K562 (cell line): ENCODE data around the gene CLSTN2. TPM values are rescaled to one million over a fixed set of nuclear protein-coding genes. Genes with fewer than 3 reads are reported as not detected.

Experiments used
- ATAC-seq: fragments of 200-7000 bp; cut with Tn5 transposase; 3 replicates; pipeline ENCODE4 v1.9.1; 2020; ENCODE audit warnings: moderate library complexity
- BruUV-seq: library from RNA; stranded (reverse); fragments of 400-500 nt; replicated peaks from 2 replicates; lab custom pipeline; 2021; lab: Mats Ljungman, UMichigan
- CTCF ChIA-PET: fragments of 300-600 bp; formaldehyde crosslinking; extraction: SDS; loops from one replicate; lab custom pipeline; 2021; ENCODE audit warnings: low intra/inter-chr PET ratio; lab: Yijun Ruan, JAX
- POLR2A ChIA-PET: fragments of 300-600, 350-650 bp; sonication (Branson Sonifier 250); formaldehyde crosslinking; extraction: SDS; loops from one replicate; lab custom pipeline; 2021; ENCODE audit warnings: antibody characterized with exemption, inconsistent platforms; lab: Yijun Ruan, JAX
- DNase-seq, 4 experiments: peaks; one replicate each; pipeline versions ENCODE4 v3.0.0 to v3.0.0-alpha.2; 2011 to 2018; ENCODE audit warnings: low spot score in 3 of 4, mixed read lengths in 3 of 4; ENCODE audit errors: extremely low read depth in 1 of 4
- FAIRE-seq: peaks from 2 replicates; lab custom pipeline; 2011; peaks lifted over from hg19 to GRCh38; lab: Jason Lieb, UNC
- H2AFZ ChIP-seq: 2 replicates; pipeline ENCODE4 v1.6.0; 2011; ENCODE audit warnings: low read depth, low read length, control low read depth, inconsistent platforms
- H3K27ac ChIP-seq: fragments of 200-600 bp; 3 replicates; pipeline ENCODE4 v1.8.0; 2011; ENCODE audit warnings: low read depth, mild to moderate bottlenecking, control low read depth, inconsistent platforms, low read length, moderate library complexity, mixed read lengths; ENCODE audit errors: extremely low read depth
- H3K27me3 ChIP-seq, 2 experiments: fragments of 300-600 bp in 1 of 2; 2 replicates in 1 of 2; 3 replicates in 1 of 2; pipeline versions ENCODE4 v1.6.0 to v1.8.0; 2011; ENCODE audit warnings: inconsistent platforms in 2 of 2, low read length in 2 of 2, mild to moderate bottlenecking in 1 of 2, mixed read lengths in 1 of 2, moderate library complexity in 1 of 2; ENCODE audit not compliant: control insufficient read depth in 2 of 2, insufficient read depth in 2 of 2
- H3K36me3 ChIP-seq: fragments of 300-600 bp; 3 replicates; pipeline ENCODE4 v1.8.0; 2011; ENCODE audit warnings: mild to moderate bottlenecking, low read length, inconsistent platforms; ENCODE audit not compliant: control insufficient read depth, insufficient read depth
- H3K4me1 ChIP-seq, 2 experiments: fragments of 200-600 bp in 1 of 2; replicated peaks in 1 of 2; 2 replicates in 1 of 2; 3 replicates in 1 of 2; pipeline versions ENCODE4 v1.5.1 to v1.8.0; 2011; ENCODE audit warnings: inconsistent platforms in 2 of 2, low read length in 2 of 2, mild to moderate bottlenecking in 1 of 2, mixed read lengths in 1 of 2, moderate library complexity in 1 of 2; ENCODE audit not compliant: control insufficient read depth in 2 of 2, insufficient read depth in 2 of 2
- H3K4me2 ChIP-seq: 2 replicates; pipeline ENCODE4 v1.6.1; 2011; ENCODE audit warnings: low read length, control low read depth, inconsistent platforms, mixed read lengths; ENCODE audit not compliant: insufficient read depth
- H3K4me3 ChIP-seq: fragments of 200-600 bp; sonication (generic), shearing (Covaris generic); 2 replicates; pipeline ENCODE4 v1.5.1; 2016; ENCODE audit warnings: control low read depth, inconsistent platforms
- H3K79me2 ChIP-seq: fragments of 200-600 bp; 3 replicates; pipeline ENCODE4 v1.8.0; 2011; ENCODE audit warnings: low read length, inconsistent platforms; ENCODE audit not compliant: control insufficient read depth, insufficient read depth
- H3K9ac ChIP-seq, 2 experiments: 2 replicates each; pipeline versions ENCODE4 v1.6.0 to v1.6.1; 2011; ENCODE audit warnings: low read depth in 2 of 2, low read length in 2 of 2, control low read depth in 1 of 2, inconsistent platforms in 1 of 2, mild to moderate bottlenecking in 1 of 2, mixed read lengths in 1 of 2; ENCODE audit not compliant: insufficient read depth in 1 of 2
- H3K9me1 ChIP-seq: one replicate; pipeline ENCODE4 v1.6.0; 2011; ENCODE audit warnings: inconsistent platforms, mild to moderate bottlenecking, low read length, moderate library complexity; ENCODE audit not compliant: control insufficient read depth, insufficient read depth
- H3K9me3 ChIP-seq: replicated peaks from 2 replicates; pipeline ENCODE4 v1.5.1; 2011; ENCODE audit warnings: low read depth, low read length, inconsistent platforms; ENCODE audit not compliant: control insufficient read depth, insufficient read depth
- H4K20me1 ChIP-seq: replicated peaks from 2 replicates; pipeline ENCODE4 v1.6.1; 2011; ENCODE audit warnings: low read length, inconsistent platforms, mixed read lengths; ENCODE audit not compliant: control insufficient read depth, insufficient read depth
- ARID3A ChIP-seq: IDR thresholded peaks from 2 replicates; pipeline ENCODE4 v1.6.1; 2012; ENCODE audit warnings: low read depth, low read length, improper control_type of control experiment, borderline replicate concordance
- CCNT2 ChIP-seq: IDR thresholded peaks from 2 replicates; pipeline ENCODE4 v1.6.1; 2011; ENCODE audit warnings: borderline replicate concordance, low read depth, mild to moderate bottlenecking, moderate library complexity, mixed read lengths, low read length; ENCODE audit not compliant: insufficient read length; ENCODE audit errors: extremely low read depth
- CEBPB ChIP-seq: fragments of 450-650 bp; IDR thresholded peaks from 2 replicates; pipeline ENCODE4 v1.6.1; 2016; ENCODE audit warnings: missing genetic modification characterization, missing compliant biosample characterization
- CEBPG ChIP-seq, 3 experiments: fragments of 200-800 bp in 1 of 3; sonication (Bioruptor generic) in 1 of 3; sonication (generic) in 1 of 3; formaldehyde crosslinking in 1 of 3; IDR thresholded peaks in 2 of 3; conservative IDR thresholded peaks in 1 of 3; 2 replicates each; pipeline versions ENCODE4 v1.6.1 to v1.8.0; 2016 to 2022; ENCODE audit warnings: missing compliant biosample characterization in 2 of 3, missing genetic modification characterization in 2 of 3, mild to moderate bottlenecking in 1 of 3, missing genetic modification reagents in 1 of 3
- GABPB2 ChIP-seq: fragments of 250-450 bp; sonication (Bioruptor Pico); conservative IDR thresholded peaks from 2 replicates; pipeline ENCODE4 v1.5.1; 2021; ENCODE audit warnings: mild to moderate bottlenecking
- HMG20A ChIP-seq: fragments of 450-650 bp; formaldehyde crosslinking; conservative IDR thresholded peaks from 2 replicates; pipeline ENCODE4 v1.4.0; 2020; ENCODE audit warnings: mild to moderate bottlenecking, mixed read lengths
- KAT2B ChIP-seq: IDR thresholded peaks from one replicate; pipeline ENCODE4 v1.6.1; 2012; ENCODE audit warnings: low read depth, mild to moderate bottlenecking, control low read depth, inconsistent platforms, low read length, moderate library complexity
- MCM3 ChIP-seq: fragments of 450-650 bp; IDR thresholded peaks from 2 replicates; pipeline ENCODE4 v1.6.1; 2016
- SP1 ChIP-seq: sonication (generic); formaldehyde crosslinking; IDR thresholded peaks from 2 replicates; pipeline ENCODE4 v1.8.1; 2022; ENCODE audit warnings: mild to moderate bottlenecking, missing genetic modification reagents
- THRAP3 ChIP-seq: fragments of 450-650 bp; IDR thresholded peaks from 2 replicates; pipeline ENCODE4 v1.6.1; 2016; ENCODE audit warnings: mild to moderate bottlenecking, inconsistent platforms, borderline replicate concordance
- ZBTB34 ChIP-seq: fragments of 250-450 bp; sonication (Bioruptor Pico); IDR thresholded peaks from 2 replicates; pipeline ENCODE4 v1.8.0; 2021; ENCODE audit warnings: mild to moderate bottlenecking, moderate library complexity
- WGBS: fragments of 100-300 bp; shearing (Covaris generic); methylation state at CpG from one replicate; pipeline ENCODE4 v1.1.6; 2016; ENCODE audit warnings: low coverage, mixed read lengths; ENCODE audit not compliant: insufficient coverage; ENCODE audit errors: missing lambda C conversion rate; 5-methylcytosine and 5-hydroxymethylcytosine counted together
- in situ Hi-C: fragments of 300-500 bp; cut with MboI; formaldehyde crosslinking; loops from 4 replicates; pipeline ENCODE4 v1.15.0; 2018; ENCODE audit warnings: inconsistent platforms, mixed read lengths
- intact Hi-C: fragments of 100-400 bp; cut with micrococcal nuclease; formaldehyde crosslinking; loops from 2 replicates; pipeline ENCODE4 v1.14.2; 2022
- polyA plus RNA-seq, 8 experiments: library from polyadenylated mRNA; depleted of rRNA in 4 of 8; stranded (reverse) in 5 of 8; unstranded in 3 of 8; fragments of >200 nt; fragmentation: Nextera tagmentation in 2 of 8; fragmentation: Illumina TruSeq in 1 of 8; extraction: Ambion mirVana in 2 of 8; extraction: Trizol in 1 of 8; gene quantifications; 2 replicates each; pipeline versions ENCODE4 v1.2.1 to v1.2.3, GENCODE V29; 2011 to 2014; ENCODE audit warnings: inconsistent platforms in 1 of 8, missing spikeins in 1 of 8
- total RNA-seq, 7 experiments: library from RNA; depleted of rRNA in 6 of 7; stranded (reverse); fragments of >200 nt in 6 of 7; fragmentation: Illumina TruSeq in 2 of 7; extraction: Trizol in 2 of 7; gene quantifications; 2 replicates each; pipeline versions ENCODE4 v1.2.1 to v1.2.3, GENCODE V29; 2011 to 2021; ENCODE audit warnings: low replicate concordance in 1 of 7

The CLSTN2 gene
- total and polyA plus RNA-seq, 9 of the 15 experiments (the other 6 are each of a cell fraction or from before 2014, with no cell fraction given), result 0.02 to 0.04 (median 0.04) TPM; not detected in 6

GRCh38 chr3:140268610-140269009 lies 333.6 kb downstream of the CLSTN2 start:
- WGBS, result 8% methylated on average over 2 of the region's 2 CpGs
- no peak for FAIRE-seq
- Histone ChIP-seq H3K27ac (no peak overlapping the region), H3K4me3 (no peak overlapping the region), H3K9ac (no peak overlapping the region), H3K9me1 (no peaks in the 10 kb centered on the region), H3K27me3 (0 out of 5 replicates have a peak, but pooled peaks cover 0 to 4% of the 10 kb centered on the region in 2 experiments), H3K36me3 (no peaks in the 10 kb centered on the region), H2AFZ (peak overlapping the region; percentile 77), H4K20me1 (no peaks in the 10 kb centered on the region), H3K79me2 (no peaks in the 10 kb centered on the region), H3K9me3 (no peaks in the 10 kb centered on the region), H3K4me2 (no peak overlapping the region), H3K4me1 (peaks cover 0 to 2% of the 10 kb centered on the region in 2 experiments; a peak in 1 of 5 replicates)
- TF ChIP-seq THRAP3 (no peak), GABPB2 (no peak), CEBPG (CRISPR knock-in tag; IDR thresholded peaks at IDR 0.05) (no peak), CEBPG (tag; conservative IDR thresholded peaks at IDR 0.05 in 1 of 2, IDR thresholded peaks at IDR 0.05 in 1 of 2) (0 out of 4 replicates have a peak, but pooled peaks of 1 of the 2 experiments have one; percentile 63), CEBPB (tag) (peak; percentile 67)
- intact Hi-C loops (no loop called here), in situ Hi-C loops (no loop called here)
- no peak for DNase-seq
- no TSS peak for BruUV-seq
- POLR2A ChIA-PET, result interaction anchor here (1.1 kb wide), 1 partner anchor 77 kb away, joined by 3 read pairs; no protein-coding TSS in a partner anchor
- CTCF ChIA-PET, result no interaction called here
- no peak for ATAC-seq

GRCh38 chr3:140270329-140270728 lies 335.3 kb downstream of the CLSTN2 start:
- no peak for FAIRE-seq
- H3K36me3 ChIP-seq, result no peaks in the 10 kb centered on the region
- no peak for DNase-seq
- intact Hi-C loops (no loop called here), in situ Hi-C loops (no loop called here)
- H3K4me3 ChIP-seq, result no peak overlapping the region
- no peaks in the 10 kb centered on the region for H3K9me1 ChIP-seq
- 0 out of 5 replicates have a peak, but pooled peaks cover 0 to 4% of the 10 kb centered on the region in 2 experiments for H3K27me3 ChIP-seq
- no TSS peak for BruUV-seq
- H3K79me2 ChIP-seq, result no peaks in the 10 kb centered on the region
- no peaks in the 10 kb centered on the region for H3K9me3 ChIP-seq
- ChIA-PET CTCF (no interaction called here), POLR2A (interaction anchor here (0.6 kb wide), 1 partner anchor 68 kb away, joined by 3 read pairs; no protein-coding TSS in a partner anchor)
- no peak overlapping the region for H3K27ac ChIP-seq
- WGBS, result 3% methylated on average over 3 of the region's 3 CpGs
- no peak overlapping the region for H3K4me2 ChIP-seq
- no peak overlapping the region for H3K9ac ChIP-seq
- no peak for ATAC-seq
- H3K4me1 ChIP-seq, result peaks cover 0 to 2% of the 10 kb centered on the region in 2 experiments; a peak in 1 of 5 replicates
- no peak overlapping the region for H2AFZ ChIP-seq
- H4K20me1 ChIP-seq, result no peaks in the 10 kb centered on the region
- no peak for TF ChIP-seq ZBTB34
- TF ChIP-seq KAT2B, result no peak
- no peak for TF ChIP-seq HMG20A
- no peak for TF ChIP-seq CCNT2
- no peak for TF ChIP-seq ARID3A
- TF ChIP-seq SP1 (CRISPR knock-in tag), result no peak
- no peak for TF ChIP-seq MCM3
